Measurements from ENCODE around the gene LYRM1.

DNA sequence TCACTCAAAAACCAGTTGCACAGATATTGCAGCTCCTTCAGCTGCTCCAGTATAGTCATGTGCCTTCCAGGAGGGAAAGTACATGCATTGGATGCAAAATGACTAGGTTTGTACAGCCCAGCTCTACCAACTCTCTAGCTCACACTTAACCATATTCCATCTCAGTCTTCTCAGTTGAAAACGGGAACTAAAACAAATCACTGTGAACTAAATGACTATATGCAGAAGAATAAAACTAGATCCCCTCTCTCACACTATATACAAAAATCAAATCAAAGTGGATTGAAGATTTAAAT, 25.3 kb upstream of the LYRM1 start:
- no peak for TF ChIP-seq POLR2A (IDR thresholded peaks at IDR 0.05)
- TF ChIP-seq, protein P1, sequence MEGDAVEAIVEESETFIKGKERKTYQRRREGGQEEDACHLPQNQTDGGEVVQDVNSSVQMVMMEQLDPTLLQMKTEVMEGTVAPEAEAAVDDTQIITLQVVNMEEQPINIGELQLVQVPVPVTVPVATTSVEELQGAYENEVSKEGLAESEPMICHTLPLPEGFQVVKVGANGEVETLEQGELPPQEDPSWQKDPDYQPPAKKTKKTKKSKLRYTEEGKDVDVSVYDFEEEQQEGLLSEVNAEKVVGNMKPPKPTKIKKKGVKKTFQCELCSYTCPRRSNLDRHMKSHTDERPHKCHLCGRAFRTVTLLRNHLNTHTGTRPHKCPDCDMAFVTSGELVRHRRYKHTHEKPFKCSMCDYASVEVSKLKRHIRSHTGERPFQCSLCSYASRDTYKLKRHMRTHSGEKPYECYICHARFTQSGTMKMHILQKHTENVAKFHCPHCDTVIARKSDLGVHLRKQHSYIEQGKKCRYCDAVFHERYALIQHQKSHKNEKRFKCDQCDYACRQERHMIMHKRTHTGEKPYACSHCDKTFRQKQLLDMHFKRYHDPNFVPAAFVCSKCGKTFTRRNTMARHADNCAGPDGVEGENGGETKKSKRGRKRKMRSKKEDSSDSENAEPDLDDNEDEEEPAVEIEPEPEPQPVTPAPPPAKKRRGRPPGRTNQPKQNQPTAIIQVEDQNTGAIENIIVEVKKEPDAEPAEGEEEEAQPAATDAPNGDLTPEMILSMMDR (IDR thresholded peaks at IDR 0.05): no peak
